PC-9 (cell line): ENCODE results near the gene HMGN4.

ENCODE experiments used
- EZH2 ChIP-seq: fragments of 200-600 bp; sonication (generic); IDR thresholded peaks from 2 replicates; pipeline ENCODE4 v1.8.0; 2017; ENCODE audit warnings: antibody characterized with exemption, low read depth
- TF ChIP-seq, protein P1 (sequence below): fragments of 200-600 bp; sonication (generic); conservative IDR thresholded peaks from 2 replicates; pipeline ENCODE4 v1.6.1; 2017; ENCODE audit warnings: mixed run types, antibody characterized with exemption, mild to moderate bottlenecking, moderate library complexity

DNA sequence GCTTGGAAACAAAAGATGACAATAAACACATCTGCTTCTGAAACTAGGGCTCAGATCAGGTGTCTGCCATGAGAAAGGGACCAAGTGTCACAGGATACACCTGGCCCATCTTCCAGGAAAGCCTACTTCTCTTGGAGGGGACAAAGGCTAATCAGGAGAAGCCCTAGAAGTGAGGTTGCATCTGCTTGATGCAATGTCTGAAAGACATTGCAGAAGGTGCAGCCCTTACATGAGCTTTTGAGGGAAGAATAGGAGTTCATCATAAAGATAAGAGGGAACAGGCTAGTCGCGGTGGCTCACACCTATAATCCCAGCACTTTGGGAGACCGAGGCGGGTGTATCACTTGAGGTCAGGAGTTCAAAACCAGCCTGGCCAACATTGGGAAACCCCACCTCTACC lies 40.6 kb upstream of the HMGN4 start:
- TF ChIP-seq, protein P1, sequence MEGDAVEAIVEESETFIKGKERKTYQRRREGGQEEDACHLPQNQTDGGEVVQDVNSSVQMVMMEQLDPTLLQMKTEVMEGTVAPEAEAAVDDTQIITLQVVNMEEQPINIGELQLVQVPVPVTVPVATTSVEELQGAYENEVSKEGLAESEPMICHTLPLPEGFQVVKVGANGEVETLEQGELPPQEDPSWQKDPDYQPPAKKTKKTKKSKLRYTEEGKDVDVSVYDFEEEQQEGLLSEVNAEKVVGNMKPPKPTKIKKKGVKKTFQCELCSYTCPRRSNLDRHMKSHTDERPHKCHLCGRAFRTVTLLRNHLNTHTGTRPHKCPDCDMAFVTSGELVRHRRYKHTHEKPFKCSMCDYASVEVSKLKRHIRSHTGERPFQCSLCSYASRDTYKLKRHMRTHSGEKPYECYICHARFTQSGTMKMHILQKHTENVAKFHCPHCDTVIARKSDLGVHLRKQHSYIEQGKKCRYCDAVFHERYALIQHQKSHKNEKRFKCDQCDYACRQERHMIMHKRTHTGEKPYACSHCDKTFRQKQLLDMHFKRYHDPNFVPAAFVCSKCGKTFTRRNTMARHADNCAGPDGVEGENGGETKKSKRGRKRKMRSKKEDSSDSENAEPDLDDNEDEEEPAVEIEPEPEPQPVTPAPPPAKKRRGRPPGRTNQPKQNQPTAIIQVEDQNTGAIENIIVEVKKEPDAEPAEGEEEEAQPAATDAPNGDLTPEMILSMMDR, result no peak
- no peak for TF ChIP-seq EZH2
